KOPT-K1 (cell line): ENCODE data around the gene CEP76.
"Not testable (repeated sequence)": the region's sequence is repeated elsewhere in the genome, so short reads cannot be mapped to it uniquely, and the experiment has no call there.

Experiments
- H3K27ac ChIP-seq: fragments of 200-600 bp; sonication (generic); 2 replicates; pipeline ENCODE4 v1.5.1; 2016; ENCODE audit warnings: antibody characterized with exemption, mild to moderate bottlenecking, low read depth, low read length; ENCODE audit not compliant: poor library complexity, severe bottlenecking
- H3K36me3 ChIP-seq: fragments of 200-600 bp; sonication (generic); 2 replicates; pipeline ENCODE4 v1.5.1; 2017; ENCODE audit warnings: antibody characterized with exemption, mild to moderate bottlenecking, low read length, moderate library complexity; ENCODE audit not compliant: insufficient read depth
- H3K9me3 ChIP-seq: fragments of 200-600 bp; sonication (generic); 2 replicates; pipeline ENCODE4 v1.5.1; 2017; ENCODE audit warnings: antibody characterized with exemption, low read length, mild to moderate bottlenecking; ENCODE audit not compliant: insufficient read depth, poor library complexity, severe bottlenecking

The CEP76 gene

GRCh38 chr18:12679183-12679786 is 23.2 kb downstream of the CEP76 start:
- H3K36me3 ChIP-seq = peaks cover 74% of the 10 kb centered on the region
- no peaks in the 10 kb centered on the region for H3K9me3 ChIP-seq
- H3K27ac ChIP-seq = no peak overlapping the region

GRCh38 chr18:12668041-12668440 is 34.5 kb downstream of the CEP76 start:
- peaks cover 26% of the 10 kb centered on the region for H3K36me3 ChIP-seq

GRCh38 chr18:12659904-12660605 is 42.5 kb downstream of the CEP76 start:
- H3K9me3 ChIP-seq = no peaks in the 10 kb centered on the region
- H3K27ac ChIP-seq = no peak overlapping the region
- H3K36me3 ChIP-seq = no peaks in the 10 kb centered on the region

More at GRCh38 chr18:12668041-12668440, 34.5 kb downstream of the CEP76 start:
- H3K9me3 ChIP-seq = no peaks in the 10 kb centered on the region
- no peak overlapping the region for H3K27ac ChIP-seq

GRCh38 chr18:12658426-12659138 is 43.9 kb downstream of the CEP76 start:
- Histone ChIP-seq H3K36me3 (no peaks in the 10 kb centered on the region), H3K27ac (no peak overlapping the region), H3K9me3 (no peaks in the 10 kb centered on the region)

GRCh38 chr18:12657684-12658425 is 44.7 kb downstream of the CEP76 start, which contains the start of gene SPIRE1:
Gene SPIRE1 (minus strand): TSS chr18:12658107. CDS start chr18:12657866, 241 bp downstream.
- H3K27ac ChIP-seq = no peak within 1 kb of the TSS
- no peaks in the 10 kb centered on the region for H3K9me3 ChIP-seq
- H3K36me3 ChIP-seq = no peaks in the 10 kb centered on the region

GRCh38 chr18:12656938-12657683 is 45.4 kb downstream of the CEP76 start:
- Histone ChIP-seq H3K27ac (no peak overlapping the region), H3K36me3 (no peaks in the 10 kb centered on the region), H3K9me3 (no peaks in the 10 kb centered on the region)

- no peaks in the 10 kb centered on the region for H3K36me3 ChIP-seq
- H3K9me3 ChIP-seq = no peaks in the 10 kb centered on the region
- no peak overlapping the region for H3K27ac ChIP-seq
Observed at GRCh38 chr18:12656605-12656937, 46.0 kb downstream of the CEP76 start.

- Histone ChIP-seq H3K36me3 (no peaks in the 10 kb centered on the region), H3K27ac (no peak overlapping the region), H3K9me3 (no peaks in the 10 kb centered on the region)
Observed at GRCh38 chr18:12654971-12655370, 47.6 kb downstream of the CEP76 start.

GRCh38 chr18:12652861-12653401 is 49.6 kb downstream of the CEP76 start:
- no peaks in the 10 kb centered on the region for H3K36me3 ChIP-seq
- no peaks in the 10 kb centered on the region for H3K9me3 ChIP-seq
- no peak overlapping the region for H3K27ac ChIP-seq

- Histone ChIP-seq H3K36me3 (no peaks in the 10 kb centered on the region), H3K9me3 (no peaks in the 10 kb centered on the region), H3K27ac (no peak overlapping the region)
Observed at GRCh38 chr18:12651651-12652050, 50.9 kb downstream of the CEP76 start.

GRCh38 chr18:12647773-12648172 is 54.8 kb downstream of the CEP76 start:
- H3K9me3 ChIP-seq = no peaks in the 10 kb centered on the region
- no peaks in the 10 kb centered on the region for H3K36me3 ChIP-seq
- no peak overlapping the region for H3K27ac ChIP-seq

GRCh38 chr18:12645751-12646203 is 56.7 kb downstream of the CEP76 start:
- Histone ChIP-seq H3K9me3 (no peaks in the 10 kb centered on the region), H3K36me3 (no peaks in the 10 kb centered on the region), H3K27ac (no peak overlapping the region)

- Histone ChIP-seq H3K9me3 (no peaks in the 10 kb centered on the region), H3K36me3 (no peaks in the 10 kb centered on the region), H3K27ac (no peak overlapping the region)
Observed at GRCh38 chr18:12645254-12645653, 57.3 kb downstream of the CEP76 start.

GRCh38 chr18:12643756-12644155 is 58.8 kb downstream of the CEP76 start:
- H3K9me3 ChIP-seq, H3K36me3 ChIP-seq, H3K27ac ChIP-seq: not testable (repeated sequence)
